Memory B cell (primary cell): Measurements from ENCODE around the gene ZMYM4.
"Not testable (repeated sequence)": the region's sequence is repeated elsewhere in the genome, so short reads cannot be mapped to it uniquely, and the experiment has no call there.

ENCODE experiments used
- ATAC-seq: fragments of 150-1000 bp; cut with Tn5 transposase; 2 replicates; pipeline ENCODE4 v1.10.0; 2021; ENCODE audit warnings: low read depth, mild to moderate bottlenecking, moderate library complexity
- DNase-seq, 2 donors: peaks; one replicate each; pipeline ENCODE4 v3.0.0; 2022; ENCODE audit warnings: low spot score in 2 of 2
- H3K27ac Mint-ChIP-seq: one replicate; pipeline ENCODE4 v1.8.0; 2022; ENCODE audit warnings: mild to moderate bottlenecking, moderate library complexity, mixed read lengths
- H3K27me3 Mint-ChIP-seq: one replicate; pipeline ENCODE4 v1.8.0; 2022; ENCODE audit warnings: mixed read lengths
- H3K36me3 Mint-ChIP-seq: one replicate; pipeline ENCODE4 v1.8.0; 2022; ENCODE audit warnings: mild to moderate bottlenecking, mixed read lengths
- H3K4me1 Mint-ChIP-seq: one replicate; pipeline ENCODE4 v1.8.0; 2022; ENCODE audit warnings: mixed read lengths
- H3K4me3 Mint-ChIP-seq: one replicate; pipeline ENCODE4 v1.8.0; 2022; ENCODE audit warnings: mild to moderate bottlenecking, moderate library complexity, mixed read lengths
- H3K9me3 Mint-ChIP-seq: one replicate; pipeline ENCODE4 v1.8.0; 2022; ENCODE audit warnings: mixed read lengths

ZMYM4 gene

DNA sequence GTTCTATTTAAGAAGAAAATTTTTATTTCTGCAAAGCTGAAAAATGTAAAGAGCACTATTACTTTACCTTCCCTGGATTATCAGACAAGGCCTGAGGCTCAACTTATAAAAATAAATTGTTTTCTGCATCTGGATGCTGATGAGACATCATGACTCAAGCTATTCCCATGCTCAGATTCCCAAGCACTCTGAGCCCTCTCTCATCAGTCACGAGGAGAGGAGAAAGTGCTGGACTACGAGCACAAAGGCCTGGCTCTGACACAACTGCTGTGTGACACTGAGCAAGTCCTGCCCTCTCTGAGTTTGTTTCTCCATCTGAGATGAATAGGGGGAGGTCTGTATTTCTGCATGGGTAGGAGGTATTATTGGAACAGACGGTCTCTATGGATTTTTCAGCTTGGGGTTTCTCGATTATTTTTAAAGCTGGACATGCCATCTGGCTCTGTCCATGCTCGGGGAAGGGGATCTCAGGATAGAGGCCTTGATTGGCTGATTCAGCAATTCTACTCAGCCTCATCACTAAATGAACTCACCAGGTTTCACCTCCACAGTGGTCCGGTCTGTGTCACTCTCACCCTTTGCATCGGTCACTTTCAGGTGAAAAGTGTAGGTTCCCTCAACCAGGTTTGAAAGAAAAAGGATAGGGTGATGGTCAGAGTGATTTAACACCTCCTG is 181.0 kb downstream of the ZMYM4 start:
- Mint-ChIP-seq H3K4me3 (no peak overlapping the region), H3K9me3 (no peaks in the 10 kb centered on the region), H3K36me3 (peaks cover 22% of the 10 kb centered on the region), H3K4me1 (no peaks in the 10 kb centered on the region), H3K27me3 (no peaks in the 10 kb centered on the region), H3K27ac (no peak overlapping the region)
- no peak for ATAC-seq
- no peak for DNase-seq

DNA sequence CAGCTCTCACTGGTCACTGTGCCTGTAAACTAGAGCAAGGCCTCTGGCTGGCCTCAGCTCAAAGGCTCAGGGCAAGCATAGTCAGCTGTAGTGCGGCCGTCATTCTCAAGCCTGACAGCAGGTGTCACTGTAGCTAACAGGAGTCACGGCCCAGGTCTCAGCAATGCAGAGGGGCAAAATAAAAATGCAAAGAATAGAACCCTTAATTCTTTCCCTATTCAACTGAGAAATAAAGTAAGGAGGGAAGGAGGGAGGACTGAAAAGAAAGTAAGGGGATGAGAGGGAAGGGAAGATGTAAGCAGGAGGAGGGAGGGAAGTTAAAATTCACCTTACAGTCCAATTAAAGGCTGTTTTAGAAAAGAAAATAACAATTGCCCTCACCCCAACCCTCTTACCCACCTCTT is 182.6 kb downstream of the ZMYM4 start:
- Mint-ChIP-seq H3K27ac (no peak overlapping the region), H3K36me3 (peaks cover 25% of the 10 kb centered on the region), H3K4me3 (no peak overlapping the region), H3K9me3 (no peaks in the 10 kb centered on the region), H3K27me3 (no peaks in the 10 kb centered on the region), H3K4me1 (no peaks in the 10 kb centered on the region)
- DNase-seq (peak; percentile 62 to 66), ATAC-seq (peak; percentile 80)

DNA sequence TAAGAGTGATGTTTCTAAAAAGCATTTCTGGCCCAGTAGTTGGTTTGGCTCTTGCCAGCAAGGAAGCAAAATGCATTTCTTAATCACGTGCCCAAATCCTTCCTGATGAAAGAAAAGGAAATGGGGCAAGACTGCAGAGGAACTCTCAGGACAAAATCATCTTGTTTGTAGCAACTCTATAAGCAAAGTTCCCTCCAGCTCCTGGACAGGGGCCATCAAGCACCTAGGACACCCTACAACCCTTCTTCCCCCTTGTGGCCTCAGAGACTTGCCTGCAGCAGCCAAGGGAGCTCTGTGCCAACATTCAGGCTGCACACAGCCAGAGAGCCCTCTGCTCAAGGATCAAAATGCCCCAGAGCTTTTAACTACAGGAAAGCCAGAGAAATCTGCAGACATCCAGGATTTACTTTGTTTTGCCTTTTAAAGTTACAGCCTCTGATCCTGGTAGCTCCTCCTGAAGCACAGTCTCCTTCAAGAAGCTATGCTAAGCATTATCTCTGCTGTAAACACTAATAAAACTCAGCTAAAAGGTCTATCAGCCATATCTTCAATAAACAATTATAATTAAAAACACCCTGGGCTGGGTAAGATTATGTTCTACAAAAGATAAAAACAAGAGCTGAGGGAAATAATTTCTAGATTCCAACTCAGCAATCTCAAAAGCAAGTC is 183.7 kb downstream of the ZMYM4 start:
- ATAC-seq: no peak

DNA sequence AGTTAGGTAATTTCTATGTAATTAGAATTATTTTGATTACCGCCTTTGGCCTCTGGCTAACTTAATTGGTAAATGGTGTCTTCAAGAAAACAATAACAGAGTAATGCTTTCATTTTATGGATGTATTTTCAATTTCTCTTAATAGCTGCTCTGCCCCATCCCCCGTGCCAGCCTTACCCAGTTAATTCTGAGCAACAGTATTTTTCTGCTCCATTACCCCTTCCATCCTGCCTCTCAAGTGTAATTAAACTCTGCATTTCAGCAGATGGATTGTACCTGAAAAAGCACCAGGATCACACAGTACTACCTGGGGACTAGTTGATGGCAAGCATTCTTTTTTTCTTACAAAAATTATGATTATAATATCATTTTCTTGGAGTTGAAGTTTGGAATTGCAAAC is 184.5 kb downstream of the ZMYM4 start:
- no peak for ATAC-seq
- H3K36me3 Mint-ChIP-seq: peaks cover 22% of the 10 kb centered on the region

More for the DNA sequence above, 183.7 kb downstream of the ZMYM4 start:
- H3K27ac Mint-ChIP-seq: no peak overlapping the region
- no peak for DNase-seq
- H3K36me3 Mint-ChIP-seq: peaks cover 26% of the 10 kb centered on the region
- no peaks in the 10 kb centered on the region for H3K4me1 Mint-ChIP-seq
- no peaks in the 10 kb centered on the region for H3K27me3 Mint-ChIP-seq
- H3K4me3 Mint-ChIP-seq: no peak overlapping the region
- H3K9me3 Mint-ChIP-seq: no peaks in the 10 kb centered on the region

DNA sequence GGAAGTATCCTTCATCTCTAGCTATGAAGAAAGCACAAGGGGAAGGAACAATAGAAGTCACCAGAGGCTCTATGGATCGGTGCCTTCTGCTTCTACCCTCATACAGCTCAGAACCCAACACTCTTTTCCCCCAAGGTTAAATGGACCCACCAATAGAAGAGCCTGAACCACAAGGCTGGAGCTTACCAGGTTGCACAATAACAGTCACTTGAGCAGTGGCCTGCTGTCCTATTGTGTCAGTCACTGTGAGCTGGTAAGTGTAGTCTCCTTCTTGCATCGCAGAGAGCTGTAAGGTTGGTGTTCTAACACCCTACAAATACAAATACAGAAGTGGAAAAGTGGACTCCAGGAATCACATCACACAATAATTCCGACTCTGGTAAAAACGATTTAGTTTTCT is 185.7 kb downstream of the ZMYM4 start:
- peaks cover 21% of the 10 kb centered on the region for H3K36me3 Mint-ChIP-seq
- no peaks in the 10 kb centered on the region for H3K27me3 Mint-ChIP-seq
- no peaks in the 10 kb centered on the region for H3K4me1 Mint-ChIP-seq
- ATAC-seq: no peak
- no peak for DNase-seq
- no peak overlapping the region for H3K4me3 Mint-ChIP-seq
- peak overlapping the region; percentile 31 for H3K27ac Mint-ChIP-seq
- no peaks in the 10 kb centered on the region for H3K9me3 Mint-ChIP-seq

More for the DNA sequence above, 184.5 kb downstream of the ZMYM4 start:
- H3K4me3 Mint-ChIP-seq: no peak overlapping the region
- no peaks in the 10 kb centered on the region for H3K4me1 Mint-ChIP-seq
- H3K9me3 Mint-ChIP-seq: no peaks in the 10 kb centered on the region
- H3K27ac Mint-ChIP-seq: no peak overlapping the region
- H3K27me3 Mint-ChIP-seq: no peaks in the 10 kb centered on the region
- DNase-seq: no peak

DNA sequence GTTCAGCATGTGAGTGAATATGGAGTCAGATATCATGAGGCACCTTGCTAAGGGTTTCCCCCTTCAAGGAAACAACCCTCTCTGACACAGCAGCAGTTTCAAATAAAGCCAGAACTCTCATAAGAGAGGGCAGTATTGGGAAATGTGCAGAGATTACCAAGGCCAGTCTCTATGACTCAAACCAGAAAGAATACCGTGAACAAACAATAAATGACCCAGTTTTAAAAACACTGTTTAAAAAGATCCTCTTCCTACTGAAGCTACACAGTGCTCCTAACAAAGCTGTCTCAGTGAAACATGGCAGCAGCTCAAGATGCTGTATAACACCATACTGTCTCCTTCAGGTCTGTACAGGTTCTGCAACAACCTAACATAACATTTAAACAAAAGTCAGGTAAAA is 186.1 kb downstream of the ZMYM4 start:
- Mint-ChIP-seq H3K4me1 (no peaks in the 10 kb centered on the region), H3K4me3 (no peak overlapping the region), H3K27ac (no peak overlapping the region), H3K9me3 (no peaks in the 10 kb centered on the region), H3K36me3 (peaks cover 18% of the 10 kb centered on the region), H3K27me3 (no peaks in the 10 kb centered on the region)
- ATAC-seq (no peak), DNase-seq (no peak)

DNA sequence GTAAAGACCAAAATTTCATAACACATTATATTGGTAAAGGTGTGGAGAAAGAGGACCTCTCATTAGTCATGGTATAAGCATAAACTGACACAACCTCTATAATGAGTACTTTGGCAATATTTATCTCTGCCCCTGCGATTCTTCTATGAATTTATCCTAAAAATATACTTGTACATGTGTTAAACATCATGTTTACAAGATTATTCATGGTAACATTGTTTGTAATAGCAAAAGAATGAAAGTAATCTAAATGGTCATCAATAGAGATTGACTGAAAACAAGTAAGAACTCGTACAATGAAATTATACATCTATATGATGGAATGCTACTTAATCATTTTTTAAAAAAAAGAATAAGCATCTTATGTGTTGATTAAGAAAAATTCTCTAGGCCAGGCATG is 192.3 kb downstream of the ZMYM4 start:
- Mint-ChIP-seq H3K9me3 (peaks cover 6% of the 10 kb centered on the region), H3K27ac (no peak overlapping the region), H3K27me3 (no peaks in the 10 kb centered on the region), H3K36me3 (peaks cover 47% of the 10 kb centered on the region), H3K4me3 (no peak overlapping the region), H3K4me1 (no peaks in the 10 kb centered on the region)
- DNase-seq (no peak), ATAC-seq (no peak)

DNA sequence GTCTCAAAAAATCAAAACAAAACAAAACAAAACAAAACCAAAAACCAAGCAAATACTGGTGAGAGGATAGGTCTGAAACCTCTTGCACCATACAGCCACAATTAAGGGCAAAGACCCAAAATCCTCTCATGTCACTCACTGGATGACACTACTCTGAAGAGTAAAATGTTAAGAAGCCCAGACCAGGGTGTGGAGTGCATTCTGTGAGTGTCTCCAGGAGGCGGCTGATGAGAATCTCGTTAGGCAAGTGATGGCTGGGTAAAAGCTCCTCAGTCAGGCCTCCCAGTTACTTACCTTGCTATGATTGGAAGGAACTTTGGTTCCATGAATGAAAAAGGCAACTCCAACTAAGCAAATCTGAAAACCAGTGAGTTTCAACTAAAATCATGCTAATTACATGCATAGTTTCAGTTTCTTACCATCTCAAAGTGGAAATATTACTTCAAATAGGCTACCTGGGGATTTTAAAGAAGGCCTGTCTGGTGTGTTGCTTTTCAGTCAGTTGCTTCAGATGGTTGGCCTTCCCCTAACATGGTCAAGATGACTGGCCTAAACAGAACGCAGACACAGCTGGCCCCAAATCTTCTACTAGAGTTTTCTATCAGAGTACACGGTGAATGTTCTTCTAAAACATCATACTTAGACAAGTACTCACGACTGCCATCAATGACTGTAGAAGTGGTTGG is 193.6 kb downstream of the ZMYM4 start:
- H3K9me3 Mint-ChIP-seq: peaks cover 6% of the 10 kb centered on the region
- no peak for ATAC-seq
- H3K27ac Mint-ChIP-seq: no peak overlapping the region
- no peaks in the 10 kb centered on the region for H3K4me1 Mint-ChIP-seq
- H3K27me3 Mint-ChIP-seq: no peaks in the 10 kb centered on the region
- H3K36me3 Mint-ChIP-seq: peaks cover 52% of the 10 kb centered on the region
- H3K4me3 Mint-ChIP-seq: no peak overlapping the region
- DNase-seq: no peak

DNA sequence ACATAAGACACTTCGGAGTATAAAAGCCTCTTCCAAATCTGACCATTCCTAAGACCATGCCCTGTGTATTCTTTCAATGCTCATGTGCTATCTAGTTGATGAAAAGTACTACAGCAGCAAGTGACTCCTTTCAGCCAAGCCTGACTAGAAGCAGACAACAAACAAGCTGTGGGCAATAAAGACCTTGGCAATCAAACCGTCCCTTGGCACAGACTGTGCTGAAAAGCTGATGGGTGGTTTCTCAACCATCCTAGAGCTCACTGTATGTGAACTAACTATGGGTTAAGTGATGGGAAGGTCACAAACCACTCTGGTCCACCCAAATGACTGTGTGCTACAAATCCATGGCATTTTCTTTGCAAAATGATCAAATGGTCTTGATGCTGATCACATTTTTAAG is 194.7 kb downstream of the ZMYM4 start:
- ATAC-seq (no peak), DNase-seq (no peak)
- Mint-ChIP-seq H3K4me3 (no peak overlapping the region), H3K36me3 (peaks cover 57% of the 10 kb centered on the region), H3K27ac (no peak overlapping the region), H3K9me3 (peaks cover 6% of the 10 kb centered on the region), H3K4me1 (no peaks in the 10 kb centered on the region), H3K27me3 (no peaks in the 10 kb centered on the region)

DNA sequence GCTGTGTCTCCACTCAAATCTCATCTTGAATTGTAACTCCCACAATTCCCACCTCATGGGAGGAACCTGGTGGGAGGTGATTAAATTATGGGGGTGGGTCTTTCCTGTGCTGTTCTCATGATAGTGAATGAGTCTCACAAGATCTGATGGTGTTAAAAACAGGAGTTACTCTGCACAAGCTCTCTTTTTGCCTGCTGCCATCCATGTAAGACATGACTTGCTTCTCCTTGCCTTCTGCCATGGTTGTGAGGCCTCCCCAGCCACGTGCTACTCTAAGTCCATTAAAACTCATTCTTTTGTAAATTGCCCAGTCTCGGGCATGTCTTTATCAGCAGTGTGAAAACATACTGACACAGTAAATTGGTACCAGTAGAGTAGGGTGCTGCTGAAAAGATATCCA is 195.2 kb downstream of the ZMYM4 start:
- not testable (repeated sequence) for H3K4me3 Mint-ChIP-seq, H3K27ac Mint-ChIP-seq, H3K9me3 Mint-ChIP-seq, ATAC-seq, DNase-seq, H3K27me3 Mint-ChIP-seq, H3K4me1 Mint-ChIP-seq
- peaks cover 62% of the 10 kb centered on the region for H3K36me3 Mint-ChIP-seq

DNA sequence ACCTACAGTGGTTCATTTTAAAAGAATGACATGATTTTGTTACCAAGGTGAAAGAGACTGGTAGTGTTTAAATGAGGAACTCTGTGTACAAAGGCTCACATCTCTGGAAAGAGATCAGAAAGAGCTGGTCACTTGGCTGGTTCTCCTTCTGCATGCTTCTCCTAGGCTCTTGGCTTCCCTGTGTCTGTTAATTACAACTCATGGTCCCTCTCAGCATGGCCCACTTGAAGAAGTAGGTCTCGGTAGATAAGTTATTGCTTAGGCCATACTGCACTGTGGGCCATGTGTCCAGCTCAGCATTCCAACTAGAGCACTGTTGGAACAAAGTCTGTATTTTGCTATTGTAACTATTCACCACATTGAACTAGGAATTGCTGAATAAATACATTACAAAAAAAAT is 197.6 kb downstream of the ZMYM4 start:
- Mint-ChIP-seq H3K27me3 (no peaks in the 10 kb centered on the region), H3K4me3 (no peak overlapping the region), H3K27ac (no peak overlapping the region), H3K36me3 (peaks cover 68% of the 10 kb centered on the region), H3K4me1 (peaks cover 3% of the 10 kb centered on the region), H3K9me3 (peaks cover 6% of the 10 kb centered on the region)
- no peak for DNase-seq
- no peak for ATAC-seq

DNA sequence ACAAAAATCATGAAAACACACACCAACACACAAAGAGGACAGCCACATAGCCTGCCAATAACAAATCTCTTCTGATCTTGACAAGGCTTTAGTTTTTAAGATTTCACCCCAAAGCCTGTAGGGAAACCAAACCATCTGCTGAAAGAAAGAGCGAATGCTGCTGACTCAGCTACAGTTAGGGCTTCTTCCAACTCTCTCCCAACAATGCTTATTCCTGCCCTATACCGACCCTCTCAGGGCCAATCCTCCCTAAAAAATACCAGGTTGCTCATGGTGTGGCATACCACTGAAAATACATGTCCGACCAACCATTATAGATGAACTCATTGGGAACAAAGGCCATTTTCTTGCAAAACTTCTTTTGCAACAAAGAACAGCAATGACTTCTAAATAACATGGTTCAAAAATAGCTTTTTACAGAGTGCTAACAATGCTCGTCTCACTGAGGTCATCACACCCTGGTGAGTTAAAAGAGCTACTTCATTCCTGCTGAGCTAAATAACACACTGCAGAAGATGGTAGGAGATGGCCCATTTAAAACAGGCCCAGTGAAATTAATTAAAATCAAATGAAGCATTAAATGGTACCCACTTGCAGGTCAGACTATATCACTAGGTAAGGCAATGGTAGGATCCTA is 202.6 kb downstream of the ZMYM4 start:
- Mint-ChIP-seq H3K9me3 (no peaks in the 10 kb centered on the region), H3K27me3 (no peaks in the 10 kb centered on the region), H3K4me3 (no peak overlapping the region), H3K36me3 (peaks cover 45% of the 10 kb centered on the region), H3K27ac (no peak overlapping the region), H3K4me1 (peaks cover 3% of the 10 kb centered on the region)
- no peak for DNase-seq
- ATAC-seq: no peak
